ENCODE measurements around the gene TXNDC11. TPM values are rescaled to one million over a fixed set of nuclear protein-coding genes. Genes with fewer than 3 reads are reported as not detected.
"Not testable (repeated sequence)": the region's sequence is repeated elsewhere in the genome, so short reads cannot be mapped to it uniquely, and the experiment has no call there.

The TXNDC11 gene
- total RNA-seq, 1 experiment from 2014 or later, result 11.1 TPM

- DNase-seq (ENCODE audit: low spot score), result no peak
- ChIA-PET CTCF (no interaction called here), POLR2A (no interaction called here)
- peak overlapping the region; percentile 67 for H3K27ac Mint-ChIP-seq
- peaks cover 7% of the 10 kb centered on the region; the same call in 1 of the 2 replicates for H3K36me3 Mint-ChIP-seq
- no peaks in the 10 kb centered on the region for H3K27me3 Mint-ChIP-seq (ENCODE audit: low read depth)
- peaks cover 29% of the 10 kb centered on the region for H3K4me1 Mint-ChIP-seq
- no peak for ATAC-seq
- no peak overlapping the region for H3K4me3 Mint-ChIP-seq
- TF ChIP-seq JUN (CRISPR knock-in tag; IDR thresholded peaks at IDR 0.05) (no peak), NR1H2 (CRISPR knock-in tag; IDR thresholded peaks at IDR 0.05) (no peak), FOXJ3 (CRISPR knock-in tag; IDR thresholded peaks at IDR 0.05; ENCODE audit: borderline replicate concordance) (no peak)
- no peaks in the 10 kb centered on the region for H3K9me3 Mint-ChIP-seq
Observed at GRCh38 chr16:11791144-11791828, 48.6 kb upstream of the TXNDC11 start.

- ChIA-PET POLR2A (no interaction called here), CTCF (no interaction called here)
- no peak for DNase-seq (ENCODE audit: low spot score)
- Mint-ChIP-seq H3K9me3 (no peaks in the 10 kb centered on the region), H3K27ac (no peak overlapping the region), H3K4me1 (peaks cover 18% of the 10 kb centered on the region), H3K27me3 (ENCODE audit: low read depth) (no peaks in the 10 kb centered on the region), H3K36me3 (no peaks in the 10 kb centered on the region), H3K4me3 (no peak overlapping the region)
- no peak for TF ChIP-seq TP53 (CRISPR knock-in tag; IDR thresholded peaks at IDR 0.05)
- no peak for ATAC-seq
Observed at GRCh38 chr16:11788914-11789313, 46.3 kb upstream of the TXNDC11 start.

GRCh38 chr16:11784980-11785599 lies 42.4 kb upstream of the TXNDC11 start:
- not testable (repeated sequence) for H3K27ac Mint-ChIP-seq; H3K9me3 Mint-ChIP-seq; ATAC-seq; DNase-seq (ENCODE audit: low spot score); H3K27me3 Mint-ChIP-seq (ENCODE audit: low read depth); H3K36me3 Mint-ChIP-seq; H3K4me3 Mint-ChIP-seq
- ChIA-PET POLR2A (interaction anchor here (0.7 kb wide), 1 partner anchor 153 kb away, joined by 3 read pairs; no protein-coding TSS in a partner anchor), CTCF (interaction anchor here (5.0 kb wide), 1 partner anchor 12 kb away, joined by 27 read pairs; the partner anchor contains the start of gene ZC3H7A)
- peaks cover 21% of the 10 kb centered on the region for H3K4me1 Mint-ChIP-seq

- ATAC-seq; H3K36me3 Mint-ChIP-seq; H3K4me3 Mint-ChIP-seq; DNase-seq (ENCODE audit: low spot score); H3K27me3 Mint-ChIP-seq (ENCODE audit: low read depth); POLR2A ChIA-PET; H3K9me3 Mint-ChIP-seq; H3K27ac Mint-ChIP-seq: not testable (repeated sequence)
- peaks cover 21% of the 10 kb centered on the region for H3K4me1 Mint-ChIP-seq
- CTCF ChIA-PET, result interaction anchor here (5.0 kb wide), 1 partner anchor 13 kb away, joined by 27 read pairs; the partner anchor contains the start of gene ZC3H7A
Observed at GRCh38 chr16:11784381-11784780, 41.7 kb upstream of the TXNDC11 start.

- H3K27ac Mint-ChIP-seq, result peak overlapping the region; percentile 96
- no peak for TF ChIP-seq ZNF671 (CRISPR knock-in tag; IDR thresholded peaks at IDR 0.05)
- no peak for TF ChIP-seq RELA (CRISPR knock-in tag; IDR thresholded peaks at IDR 0.05; ENCODE audit: borderline replicate concordance)
- TF ChIP-seq MYBL2 (CRISPR knock-in tag; IDR thresholded peaks at IDR 0.05), result no peak
- no peak for TF ChIP-seq MAX (CRISPR knock-in tag; IDR thresholded peaks at IDR 0.05)
- TF ChIP-seq ZNF281 (CRISPR knock-in tag; IDR thresholded peaks at IDR 0.05), result no peak
- no peak for TF ChIP-seq ZNF121 (CRISPR knock-in tag; IDR thresholded peaks at IDR 0.05)
- no peak for TF ChIP-seq CTCF (IDR thresholded peaks at IDR 0.05)
- TF ChIP-seq STAT6 (CRISPR knock-in tag; conservative IDR thresholded peaks at IDR 0.05; ENCODE audit: low read depth), result no peak
- no peak for TF ChIP-seq IRF1 (CRISPR knock-in tag; IDR thresholded peaks at IDR 0.05)
- no peak for TF ChIP-seq HMGXB4 (CRISPR knock-in tag; IDR thresholded peaks at IDR 0.05)
Observed at GRCh38 chr16:11784038-11784369, 41.3 kb upstream of the TXNDC11 start.

More at GRCh38 chr16:11784038-11784369, 41.3 kb upstream of the TXNDC11 start:
- CTCF ChIA-PET, result interaction anchor here (5.0 kb wide), 1 partner anchor 13 kb away, joined by 27 read pairs; the partner anchor contains the start of gene ZC3H7A
- POLR2A ChIA-PET, result no interaction called here
- Mint-ChIP-seq H3K27me3 (ENCODE audit: low read depth) (no peaks in the 10 kb centered on the region), H3K4me1 (peaks cover 21% of the 10 kb centered on the region), H3K4me3 (no peak overlapping the region), H3K9me3 (no peaks in the 10 kb centered on the region), H3K36me3 (no peaks in the 10 kb centered on the region)
- ATAC-seq (no peak), DNase-seq (ENCODE audit: low spot score) (no peak)
